Ascending aorta (tissue), 2 donors: ENCODE data around the gene FBXL4. TPM values are rescaled to one million over a fixed set of nuclear protein-coding genes. Genes with fewer than 3 reads are reported as not detected.

Experiments
- DNase-seq, 2 donors: peaks; one replicate each; pipeline ENCODE4 v3.0.0-alpha.2; 2019; ENCODE audit warnings: low spot score in 2 of 2
- H3K27ac ChIP-seq, 2 donors: fragments of 200-600 bp; sonication (generic); one replicate each; pipeline ENCODE4 v1.5.1; 2016 to 2017; ENCODE audit warnings: mild to moderate bottlenecking in 1 of 2
- H3K27me3 ChIP-seq: fragments of 200-600 bp; sonication (generic); one replicate; pipeline ENCODE4 v1.5.1; 2017
- H3K36me3 ChIP-seq, 2 donors: fragments of 200-600 bp; sonication (generic); one replicate each; pipeline ENCODE4 v1.5.1; 2016
- H3K4me1 ChIP-seq, 2 donors: fragments of 200-600 bp; sonication (generic); one replicate each; pipeline ENCODE4 v1.5.1; 2016 to 2017; ENCODE audit warnings: mild to moderate bottlenecking in 1 of 2
- H3K4me3 ChIP-seq, 2 donors: fragments of 200-600 bp; sonication (generic); one replicate each; pipeline ENCODE4 v1.5.1; 2016 to 2017; ENCODE audit warnings: mild to moderate bottlenecking in 1 of 2
- H3K9me3 ChIP-seq, 2 donors: fragments of 200-600 bp; sonication (generic); one replicate each; pipeline ENCODE4 v1.5.1; 2016
- CTCF ChIP-seq, 3 experiments: fragments of 200-600 bp in 2 of 3; fragments of 450-650 bp in 1 of 3; sonication (generic) in 2 of 3; IDR thresholded peaks; one replicate each; pipeline ENCODE4 v1.5.1; 2016 to 2019; ENCODE audit warnings: antibody characterized with exemption in 3 of 3, mild to moderate bottlenecking in 1 of 3, moderate library complexity in 1 of 3
- intact Hi-C: fragments of 100-400 bp; cut with DNase I; formaldehyde crosslinking; loops from one replicate; pipeline ENCODE4 v1.15.1; 2023
- total RNA-seq: library from RNA; depleted of rRNA; stranded (reverse); fragments of >200 nt; gene quantifications from one replicate; pipeline ENCODE4 v1.1.0, GENCODE V29; 2016

Gene FBXL4
- total RNA-seq, 1 donor from 2014 or later, result 9.4 TPM

GRCh38 chr6:98844244-98845210, 103.2 kb downstream of the FBXL4 start:
- Histone ChIP-seq H3K4me3 (peak overlapping the region; percentile 51 to 55), H3K9me3 (no peaks in the 10 kb centered on the region), H3K27me3 (peaks cover 39% of the 10 kb centered on the region), H3K4me1 (peaks cover 11 to 18% of the 10 kb centered on the region in 2 donors), H3K27ac (no peak overlapping the region), H3K36me3 (no peaks in the 10 kb centered on the region)
- intact Hi-C loops, result no loop called here
- no peak for DNase-seq
- no peak for TF ChIP-seq CTCF (IDR thresholded peaks at IDR 0.05)

GRCh38 chr6:98843271-98844243, 104.2 kb downstream of the FBXL4 start:
- no peaks in the 10 kb centered on the region for H3K9me3 ChIP-seq
- no peak overlapping the region for H3K27ac ChIP-seq
- intact Hi-C loops, result no loop called here

GRCh38 chr6:98842342-98843180, 105.2 kb downstream of the FBXL4 start:
- H3K4me3 ChIP-seq, result no peak overlapping the region
- intact Hi-C loops, result no loop called here
- H3K36me3 ChIP-seq, result no peaks in the 10 kb centered on the region
- H3K4me1 ChIP-seq, result peaks cover 11% of the 10 kb centered on the region in 2 donors
- H3K27ac ChIP-seq, result no peak overlapping the region
- peaks cover 51% of the 10 kb centered on the region for H3K27me3 ChIP-seq
- DNase-seq, result no peak
- H3K9me3 ChIP-seq, result no peaks in the 10 kb centered on the region
- TF ChIP-seq CTCF (IDR thresholded peaks at IDR 0.05), result no peak

More at GRCh38 chr6:98843271-98844243, 104.2 kb downstream of the FBXL4 start:
- no peaks in the 10 kb centered on the region for H3K36me3 ChIP-seq
- H3K27me3 ChIP-seq, result peaks cover 45% of the 10 kb centered on the region
- no peak for DNase-seq
- TF ChIP-seq CTCF (IDR thresholded peaks at IDR 0.05), result no peak
- H3K4me1 ChIP-seq, result peaks cover 11 to 18% of the 10 kb centered on the region in 2 donors
- H3K4me3 ChIP-seq, result no peak overlapping the region

GRCh38 chr6:98841621-98842341, 106.0 kb downstream of the FBXL4 start:
- H3K27me3 ChIP-seq, result peaks cover 59% of the 10 kb centered on the region

More at GRCh38 chr6:98841621-98842341, 106.0 kb downstream of the FBXL4 start:
- no peak for TF ChIP-seq CTCF (IDR thresholded peaks at IDR 0.05)
- H3K4me1 ChIP-seq, result peaks cover 11% of the 10 kb centered on the region in 2 donors
- no peaks in the 10 kb centered on the region for H3K9me3 ChIP-seq
- intact Hi-C loops, result no loop called here
- no peak overlapping the region for H3K27ac ChIP-seq
- no peak for DNase-seq
- no peaks in the 10 kb centered on the region for H3K36me3 ChIP-seq
- no peak overlapping the region for H3K4me3 ChIP-seq
